GM19043 (cell line): ENCODE measurements around the gene C19orf47.

Source experiments
- ATAC-seq: cut with Tn5 transposase; IDR thresholded peaks from one replicate; pipeline ENCODE4 v1.9.1; 2021; ENCODE audit warnings: low read depth; ENCODE audit not compliant: unreplicated experiment

C19orf47 gene

DNA sequence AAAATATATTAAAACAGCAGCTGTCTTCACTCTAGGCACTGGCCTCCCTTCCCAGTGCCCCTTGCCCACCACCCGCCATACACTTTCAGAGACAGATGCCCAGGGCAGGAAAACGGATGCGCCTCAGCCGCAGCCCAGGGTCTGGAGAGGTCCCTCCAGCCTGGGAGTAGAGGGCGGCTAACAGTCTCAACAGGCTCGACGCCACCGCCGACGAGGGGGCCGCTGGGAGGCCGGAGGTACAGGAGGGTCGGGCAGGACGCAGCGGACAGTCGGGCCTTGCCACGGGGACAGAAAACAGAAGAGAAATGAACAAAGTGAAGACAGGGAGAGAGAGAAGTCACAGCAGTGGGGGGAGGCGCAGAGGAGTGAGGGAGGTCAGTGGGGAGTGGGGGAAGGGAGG is 27.1 kb downstream of the C19orf47 start:
- ATAC-seq, result no peak

DNA sequence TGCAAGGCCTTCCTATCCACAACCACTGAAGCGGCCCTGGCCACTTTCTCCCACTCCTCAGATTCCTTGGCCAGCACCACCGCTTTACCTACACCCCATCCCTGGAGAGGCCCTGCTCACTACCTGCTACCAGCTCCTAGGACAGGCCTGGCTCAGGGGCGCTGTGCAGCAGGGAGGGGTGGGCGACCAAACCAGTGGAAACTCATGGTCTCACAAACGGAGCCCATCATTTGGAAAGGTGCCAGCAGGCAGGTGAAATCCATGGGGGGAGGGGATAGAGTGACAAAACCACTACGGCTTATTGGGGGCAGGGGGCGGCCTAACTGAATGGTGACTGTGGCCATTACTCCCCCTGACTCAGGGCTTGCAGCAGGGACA is 27.6 kb downstream of the C19orf47 start:
- no peak for ATAC-seq

DNA sequence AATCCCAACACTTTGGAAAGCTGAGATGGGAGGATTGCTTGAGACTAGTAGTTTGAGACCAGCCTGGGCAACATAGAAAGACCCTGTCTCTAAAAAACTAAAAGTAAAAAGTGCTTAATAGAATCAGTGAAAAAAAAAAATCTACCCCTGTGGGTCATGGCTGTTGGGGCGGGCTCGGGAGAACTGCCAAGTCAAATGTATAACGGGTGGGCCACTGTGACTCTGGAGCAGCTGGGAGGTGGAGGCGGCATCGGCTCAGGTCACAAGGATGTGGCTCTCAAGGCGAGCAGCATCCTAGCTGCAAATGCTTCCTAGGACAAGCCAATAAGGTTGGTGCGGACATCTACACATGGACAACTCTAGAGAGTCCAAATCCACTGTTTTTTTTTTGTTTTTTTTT is 30.9 kb downstream of the C19orf47 start:
- ATAC-seq, result no peak

DNA sequence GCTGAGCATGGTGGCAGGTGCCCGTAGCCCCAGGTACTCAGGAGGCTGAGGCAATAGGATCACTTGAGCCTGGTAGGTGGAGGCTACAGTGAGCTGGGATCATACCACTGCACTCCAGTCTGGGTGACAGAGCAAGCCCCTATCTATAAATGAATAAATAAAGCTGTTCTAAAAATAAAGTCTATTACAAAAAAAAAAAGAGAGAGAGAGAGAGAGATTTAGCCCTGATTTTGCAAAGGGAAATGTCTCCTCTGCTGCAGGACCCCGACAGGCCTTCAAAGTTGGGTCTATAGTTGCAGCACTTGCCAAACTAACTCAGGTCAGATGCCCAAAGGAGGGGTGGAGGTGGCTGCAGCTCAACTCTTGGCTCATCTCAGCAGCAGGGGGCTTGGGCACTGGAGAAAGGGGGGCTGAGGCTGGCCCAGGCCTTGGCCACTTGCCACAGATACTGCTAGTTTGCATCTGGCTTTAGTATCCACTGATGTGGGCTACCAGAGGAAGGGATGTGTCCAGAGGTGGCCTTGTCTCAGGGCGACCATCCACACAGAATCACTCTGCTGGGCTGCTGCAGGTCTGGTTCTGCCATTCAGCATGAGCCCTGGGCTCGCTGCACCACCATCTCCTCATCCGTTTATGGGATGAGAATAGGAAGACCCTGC is 32.3 kb downstream of the C19orf47 start:
- ATAC-seq, result no peak

DNA sequence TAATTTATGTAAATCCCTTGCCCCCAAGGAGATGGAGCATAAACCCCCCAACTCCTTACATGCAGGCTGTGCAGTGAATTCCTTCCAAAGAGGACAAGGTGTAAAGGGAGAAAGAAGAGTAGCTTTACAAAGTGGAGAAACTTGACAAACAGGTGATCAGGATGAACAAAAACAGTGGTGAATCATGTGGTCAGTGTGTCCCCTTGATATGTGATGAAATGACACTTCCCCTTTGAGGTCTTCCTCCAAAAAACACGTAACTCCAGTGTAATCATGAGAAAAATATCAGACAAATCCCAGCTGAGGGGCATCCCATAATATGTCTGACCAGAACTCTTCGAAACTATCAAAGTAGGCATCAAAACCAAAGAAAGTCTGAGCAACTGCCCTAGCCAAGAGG is 33.5 kb downstream of the C19orf47 start:
- no peak for ATAC-seq

DNA sequence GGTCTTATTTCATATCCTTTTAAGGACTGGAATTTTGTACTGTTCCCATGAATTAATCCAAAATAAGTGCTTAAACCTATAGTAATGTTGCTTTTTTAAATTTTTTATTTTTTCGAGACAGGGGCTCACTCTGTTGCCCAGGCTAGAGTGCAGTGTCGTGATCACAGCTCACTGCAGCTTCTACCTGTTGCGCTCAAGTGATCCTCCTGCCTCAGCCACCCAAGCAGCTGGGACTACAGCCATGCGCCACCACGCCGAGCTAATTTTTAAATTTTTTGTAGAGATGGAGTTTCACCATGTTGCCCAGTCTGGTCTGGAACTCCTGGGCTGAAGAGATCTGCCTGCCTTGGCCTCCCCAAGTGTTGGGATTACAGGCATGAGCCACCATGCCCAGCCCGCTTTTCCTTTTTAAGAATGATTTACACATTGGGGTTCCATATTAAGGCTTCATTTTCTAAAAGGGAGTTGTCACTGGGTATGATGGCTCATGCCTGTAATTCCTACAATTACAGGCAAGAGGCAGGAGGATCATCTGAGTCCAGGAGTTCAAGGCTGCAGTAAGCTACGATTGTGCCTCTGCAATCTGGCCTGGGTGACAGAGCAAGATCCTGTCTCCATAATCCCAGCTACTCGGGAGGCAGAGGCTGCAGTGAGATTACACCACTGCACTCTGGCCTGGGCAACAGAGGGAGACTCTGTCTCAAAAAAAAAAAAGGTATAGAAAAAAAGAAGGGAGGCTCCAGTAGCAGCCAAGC is 34.8 kb downstream of the C19orf47 start:
- no peak for ATAC-seq

DNA sequence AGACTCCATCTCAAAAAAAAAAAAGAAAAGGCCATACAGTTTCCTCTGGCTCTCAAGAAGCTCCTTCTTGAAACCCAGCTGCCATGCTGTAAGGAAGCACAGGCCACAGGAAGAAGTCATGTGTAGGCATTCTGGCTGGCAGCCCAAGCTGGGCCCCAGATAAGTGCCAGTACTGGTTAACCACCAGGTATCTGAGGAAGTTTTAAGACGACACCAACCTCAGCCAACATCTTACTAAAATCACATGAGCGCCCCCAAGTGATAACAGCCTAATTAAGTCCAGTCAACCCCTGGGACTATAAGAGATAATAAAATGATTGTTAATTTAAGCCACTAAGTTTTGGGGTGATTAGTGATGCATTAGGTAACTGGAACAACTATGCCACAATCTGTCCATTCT is 35.7 kb downstream of the C19orf47 start:
- ATAC-seq, result no peak

DNA sequence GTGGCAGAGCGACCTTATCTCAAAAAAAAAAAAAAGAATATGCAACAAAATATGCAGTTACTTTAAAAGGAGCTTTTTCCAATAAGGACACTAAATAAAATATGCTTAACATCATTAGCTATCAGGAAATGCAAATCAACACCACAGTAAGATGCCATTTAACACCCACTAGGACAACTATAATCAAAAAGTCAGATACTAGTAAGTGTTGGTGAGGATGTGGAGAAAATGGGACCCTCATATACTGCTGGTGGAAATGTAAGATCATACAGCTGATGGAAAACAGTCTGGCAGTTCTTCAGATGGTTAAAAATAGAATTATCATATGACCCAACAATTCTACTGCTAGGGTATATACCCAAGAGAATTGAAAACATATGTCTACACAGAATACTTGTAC is 38.5 kb downstream of the C19orf47 start:
- ATAC-seq, result no peak

DNA sequence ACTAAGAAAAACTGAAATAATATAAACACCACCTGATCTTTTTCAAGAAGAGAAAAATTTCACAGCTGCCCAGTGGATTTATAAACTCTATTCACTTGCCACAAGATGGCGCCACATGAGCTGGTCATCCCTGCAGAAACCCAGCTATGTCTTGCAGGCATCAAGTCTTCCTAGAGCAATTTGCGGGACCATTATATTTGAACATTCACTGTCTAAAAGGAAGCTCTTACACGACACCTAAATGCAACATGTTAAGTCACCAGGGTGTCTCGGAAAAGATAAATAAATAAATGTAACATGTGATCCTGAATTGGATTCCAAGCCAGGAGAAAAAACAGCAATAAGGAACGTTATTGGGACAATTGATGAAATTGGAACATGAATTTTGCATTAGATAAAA is 42.8 kb downstream of the C19orf47 start:
- no peak for ATAC-seq

DNA sequence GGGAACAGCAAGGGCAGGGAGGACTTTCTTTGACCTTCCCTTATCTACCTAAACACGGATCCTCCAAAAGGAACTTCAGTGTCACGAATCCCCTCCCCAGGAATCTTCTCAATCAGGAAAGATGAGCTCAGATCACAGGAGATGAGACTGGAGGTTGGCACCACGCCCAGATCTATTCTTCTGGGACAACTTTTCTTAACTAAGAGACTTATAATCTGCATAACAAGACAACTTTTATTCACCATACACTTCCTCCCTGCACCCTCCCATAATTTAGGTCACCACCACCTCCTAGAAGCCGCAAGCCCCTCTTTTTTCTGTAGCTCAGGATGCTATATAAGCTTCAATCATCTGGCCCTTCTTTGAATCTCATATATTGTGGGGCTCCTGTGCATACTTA is 43.9 kb downstream of the C19orf47 start:
- ATAC-seq, result no peak

DNA sequence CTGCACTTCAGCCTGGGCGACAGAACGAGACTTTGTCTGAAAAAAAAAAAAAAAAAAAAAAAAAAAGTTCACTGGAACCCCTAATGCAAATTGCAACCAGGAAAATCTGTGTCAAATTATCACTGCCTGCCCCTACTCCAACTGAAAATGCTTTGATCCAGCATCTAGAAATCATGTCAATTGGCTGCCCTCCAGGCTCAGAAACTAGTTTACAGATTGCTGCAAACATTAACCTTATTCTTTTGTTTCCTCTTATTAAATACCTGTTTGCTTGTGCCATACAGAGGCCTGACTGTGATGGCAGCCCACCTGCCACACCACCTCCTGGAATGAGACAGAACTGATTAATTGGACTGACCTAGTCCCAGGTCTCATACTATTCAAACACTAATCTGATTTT is 44.4 kb downstream of the C19orf47 start:
- ATAC-seq, result no peak

DNA sequence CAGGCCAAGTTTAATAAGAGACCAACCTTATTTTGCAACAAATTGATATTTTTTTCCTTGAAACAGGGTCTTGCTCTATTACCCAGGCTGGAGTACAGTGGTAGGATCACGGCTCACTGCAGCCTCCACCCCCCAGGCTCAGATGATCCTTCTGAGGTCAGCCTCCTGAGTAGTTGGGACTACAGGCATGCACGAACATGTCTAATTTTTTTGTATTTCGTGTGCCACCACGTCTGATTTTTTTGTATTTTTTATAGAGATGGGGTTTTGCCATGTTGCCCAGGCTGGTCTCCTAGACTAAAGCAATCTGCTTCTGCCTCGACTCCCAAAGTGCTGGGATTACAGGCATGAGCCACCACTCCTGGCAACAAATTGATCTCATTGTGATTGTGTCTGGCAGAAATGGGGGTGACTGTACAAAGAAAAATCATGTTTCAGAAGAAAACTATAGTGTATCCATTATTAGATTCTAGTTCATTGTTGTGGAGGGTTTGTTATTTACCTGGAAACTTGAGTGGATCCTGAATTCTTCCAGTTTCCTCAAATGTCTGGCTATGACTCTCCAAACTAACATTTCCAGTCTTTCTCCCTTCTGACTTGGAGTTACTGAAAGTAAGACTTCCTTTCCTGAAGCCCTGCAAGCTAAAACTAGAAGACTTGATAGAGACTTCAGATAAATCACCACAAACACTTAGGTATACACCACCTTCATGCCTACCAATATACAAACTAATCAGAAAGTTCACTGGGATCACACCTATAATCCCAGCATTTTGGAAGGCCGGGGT is 45.8 kb downstream of the C19orf47 start:
- no peak for ATAC-seq

DNA sequence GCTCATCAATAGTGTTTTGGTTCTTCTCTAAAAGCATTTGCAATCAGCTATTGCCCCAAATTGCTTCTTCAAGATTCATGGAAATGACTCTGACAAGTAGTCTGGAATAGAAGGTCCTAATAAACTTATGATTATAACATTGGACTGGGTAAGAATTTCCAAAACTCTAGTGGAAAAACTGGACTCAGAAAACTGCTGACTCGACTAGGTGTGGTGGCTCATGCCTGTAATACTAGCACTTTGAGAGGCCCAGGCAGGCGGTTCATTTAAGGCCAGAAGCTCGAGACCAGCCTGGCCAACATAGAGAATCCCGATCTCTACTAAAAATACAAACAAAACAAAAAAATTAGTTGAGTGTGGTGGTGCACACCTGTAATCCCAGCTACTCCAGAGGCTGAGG is 47.5 kb downstream of the C19orf47 start:
- no peak for ATAC-seq

DNA sequence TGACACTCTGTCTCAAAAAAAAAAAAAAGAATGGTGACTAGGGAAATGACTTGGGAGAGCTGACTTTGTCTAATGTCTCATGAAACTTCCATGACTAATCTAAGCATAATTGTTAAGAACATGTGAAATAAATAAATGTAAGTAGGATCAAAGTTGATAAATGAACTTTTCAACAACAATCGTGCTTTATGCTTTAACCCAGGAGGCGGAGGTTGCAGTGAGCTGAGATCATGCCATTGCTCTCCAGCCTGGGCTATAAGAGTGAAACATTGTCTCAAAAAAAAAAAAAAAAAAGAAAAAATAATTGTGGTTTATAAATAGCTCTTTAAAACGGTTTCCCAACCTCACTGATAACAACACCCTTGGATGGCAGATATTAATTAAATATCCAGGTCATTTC is 50.2 kb downstream of the C19orf47 start:
- ATAC-seq, result no peak

DNA sequence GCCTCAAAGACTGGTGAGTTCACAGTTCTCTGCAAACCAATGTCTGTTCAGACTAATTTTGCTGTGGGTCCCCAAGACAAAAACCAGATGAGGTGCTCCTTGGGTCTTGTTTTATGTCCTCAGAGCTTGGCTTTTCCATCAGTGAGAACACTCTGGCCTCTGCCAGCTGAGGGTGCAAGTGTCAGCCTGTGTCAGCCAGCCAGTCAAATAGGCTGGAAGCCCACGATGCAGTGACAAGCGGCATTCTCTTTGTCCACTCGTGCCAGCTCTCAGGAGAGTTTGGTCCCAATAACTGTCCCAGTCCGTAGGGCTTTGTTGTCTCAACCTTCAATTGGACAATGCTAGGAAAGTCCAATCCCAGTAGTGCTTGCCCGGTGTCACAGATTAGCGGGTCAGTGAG is 53.6 kb downstream of the C19orf47 start:
- ATAC-seq, result no peak

DNA sequence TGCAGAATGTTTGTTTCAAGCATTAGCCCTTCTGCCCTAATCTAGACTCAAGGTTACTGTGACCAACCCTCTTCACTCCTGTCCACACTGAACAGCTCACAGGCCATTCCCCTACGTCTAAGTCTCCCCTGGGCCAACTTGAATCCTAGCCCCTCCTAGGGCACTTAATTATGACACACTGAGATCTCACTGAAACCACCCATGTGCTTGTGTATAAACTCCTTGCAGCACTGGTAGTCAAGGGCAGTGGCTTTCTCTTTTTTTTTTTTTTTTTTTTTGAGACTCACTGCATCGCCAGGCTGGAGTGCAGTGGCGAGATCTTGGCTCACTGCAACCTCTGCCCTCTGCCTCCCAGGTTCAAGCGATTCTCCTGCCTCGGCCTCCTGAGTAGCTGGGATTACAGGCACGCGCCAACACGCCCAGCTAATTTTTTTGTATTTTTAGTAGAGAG is 61.2 kb downstream of the C19orf47 start:
- ATAC-seq, result no peak

DNA sequence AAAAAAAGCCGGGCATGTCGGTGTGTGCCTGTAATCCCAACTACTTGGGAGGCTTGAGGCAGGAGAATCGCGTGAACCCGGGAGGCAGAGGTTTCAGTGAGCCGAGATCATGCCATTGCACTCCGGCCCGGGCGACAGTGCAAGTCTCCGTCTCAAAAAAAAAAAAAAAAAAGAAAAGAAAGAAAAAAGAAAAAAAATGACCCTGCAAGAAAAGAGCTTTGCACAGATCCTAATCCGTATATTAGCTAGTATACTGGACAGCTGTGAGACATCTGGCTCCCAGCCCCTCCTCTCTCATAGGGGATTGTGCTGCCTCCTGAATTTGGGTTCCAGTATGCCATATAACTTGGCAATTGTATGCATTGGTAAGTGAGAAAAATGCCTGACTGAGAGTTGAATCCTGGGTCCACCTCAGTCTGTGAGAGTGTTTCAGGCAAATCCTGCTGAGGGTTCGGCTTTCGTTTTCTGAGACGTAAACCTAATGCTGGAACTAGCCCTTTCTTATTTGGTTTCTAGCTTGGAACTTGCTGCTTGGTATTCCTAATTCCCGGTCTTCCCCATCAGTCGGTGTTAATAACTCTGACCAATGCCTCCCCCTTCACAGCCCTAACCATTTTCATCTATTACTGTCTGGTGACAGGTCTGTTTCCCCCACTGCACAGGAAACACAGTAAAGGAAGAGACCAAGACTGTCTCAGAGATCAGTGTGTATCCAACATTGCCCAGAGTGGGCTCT is 61.8 kb downstream of the C19orf47 start:
- ATAC-seq, result no peak

DNA sequence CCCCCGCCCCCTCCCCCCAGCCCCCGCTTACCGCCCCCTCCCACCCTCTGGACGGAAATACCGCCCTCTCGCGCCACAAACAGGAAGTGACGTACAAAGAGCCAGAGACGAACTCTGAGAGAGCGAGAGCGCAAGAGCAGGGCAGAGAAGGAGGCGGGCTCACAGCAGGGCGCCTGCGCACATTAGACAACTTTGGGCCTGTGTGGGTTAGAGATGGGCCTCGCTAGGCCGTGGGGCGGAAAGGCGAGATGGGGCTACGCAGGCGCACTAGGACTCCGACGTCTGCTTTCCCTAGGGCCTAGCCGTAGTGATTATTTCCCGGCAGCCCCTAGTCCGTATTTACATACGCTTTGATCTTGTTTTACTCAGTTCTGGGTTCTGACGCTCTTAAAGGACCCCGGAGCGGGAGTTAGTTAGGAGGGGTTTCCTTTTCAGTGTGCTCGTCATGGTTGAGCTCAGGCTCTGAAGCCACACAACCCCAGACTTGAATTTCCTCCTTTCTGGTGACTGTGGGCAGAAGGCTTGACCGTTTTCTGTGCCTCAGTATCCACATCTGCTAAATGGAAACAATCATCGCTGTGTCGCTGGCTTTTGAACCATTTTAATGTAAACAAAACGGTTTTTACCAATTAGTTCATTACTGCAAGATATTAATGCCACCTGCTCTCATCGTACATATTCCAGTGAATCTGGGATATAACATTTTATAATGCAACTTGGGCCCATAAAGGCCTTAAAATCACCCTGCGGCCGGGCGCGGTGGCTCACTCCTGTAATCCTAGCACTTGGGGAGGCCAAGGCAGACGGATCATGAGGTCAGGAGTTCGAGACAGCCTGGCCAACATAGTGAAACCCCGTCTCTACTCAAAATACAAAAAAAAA is 62.6 kb downstream of the C19orf47 start:
- ATAC-seq, result peak; percentile 76

DNA sequence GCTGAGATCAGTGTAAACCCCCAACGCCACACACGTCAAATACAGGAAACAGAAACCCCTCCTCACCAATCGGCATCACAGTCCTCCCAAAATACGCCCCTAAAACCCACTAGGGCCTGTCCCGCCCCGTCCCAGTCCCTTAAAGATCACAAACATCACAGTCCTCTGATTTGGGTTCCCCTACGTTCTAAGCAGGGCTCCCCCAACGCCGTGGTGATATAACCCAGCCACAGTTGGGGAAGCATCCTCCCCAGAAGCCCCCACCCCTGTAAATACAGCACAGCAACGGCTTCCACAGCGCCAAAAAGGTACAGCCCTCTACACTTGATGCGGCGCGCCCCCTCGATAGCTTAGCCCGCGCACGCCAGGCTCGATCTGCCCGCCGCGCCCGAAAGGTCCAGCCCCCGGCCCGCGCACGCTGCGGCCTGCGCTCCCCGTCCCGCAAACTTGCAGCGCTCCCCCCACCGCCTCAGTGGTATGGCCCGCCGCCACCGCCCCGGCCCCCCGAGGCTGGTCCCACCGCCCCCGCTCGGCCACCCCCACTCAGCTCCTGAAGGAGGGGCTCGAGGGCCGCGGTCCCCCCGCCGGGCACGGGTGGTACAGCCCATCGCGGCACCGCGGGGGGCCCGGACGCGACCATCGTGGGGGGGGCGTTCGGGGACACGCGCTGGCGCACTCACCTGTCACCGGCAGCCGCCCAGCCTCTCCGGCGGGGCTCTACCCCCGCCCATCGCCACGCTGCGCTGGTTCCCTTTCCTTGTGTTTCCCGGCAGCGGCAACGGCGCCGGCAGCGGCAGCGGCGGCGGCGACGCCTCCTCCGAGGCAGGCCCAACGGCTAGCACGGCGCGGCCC is 63.5 kb downstream of the C19orf47 start, which contains the start of gene AKT2:
Gene AKT2, minus strand, starts transcription at position 845 of the 852 bp plus-strand sequence. CDS start 20,078 bp downstream, outside the sequence.
- peak; percentile 18 for ATAC-seq
